IMR-90 (cell line): Measurements from ENCODE around the gene ELOVL2. TPM values are rescaled to one million over a fixed set of nuclear protein-coding genes. Genes with fewer than 3 reads are reported as not detected.

Experiments used
- ATAC-seq: fragments of 200-7000 bp; cut with Tn5 transposase; 2 replicates; pipeline ENCODE4 v1.9.1; 2020; ENCODE audit warnings: low read depth, mild to moderate bottlenecking, moderate library complexity
- BruUV-seq: library from RNA; stranded (reverse); fragments of 400-500 nt; replicated peaks from 2 replicates; lab custom pipeline; 2021; lab: Mats Ljungman, UMichigan
- CTCF ChIA-PET: fragments of 300-600 bp; formaldehyde crosslinking; extraction: SDS; loops from one replicate; lab custom pipeline; 2021; ENCODE audit warnings: antibody characterized with exemption; lab: Yijun Ruan, JAX
- POLR2A ChIA-PET: fragments of 300-600 bp; sonication (Branson Sonifier 250); formaldehyde crosslinking; loops from one replicate; lab custom pipeline; 2022; ENCODE audit warnings: antibody characterized with exemption; ENCODE audit not compliant: unreplicated experiment; lab: Charles Lee
- DNase-seq: peaks from one replicate; pipeline ENCODE4 v3.0.0; 2013
- H2AFZ ChIP-seq: replicated peaks from 2 replicates; pipeline ENCODE3; 2013; ENCODE audit warnings: low read length, mild to moderate bottlenecking; ENCODE audit not compliant: poor library complexity
- H2AK5ac ChIP-seq: 2 replicates; pipeline ENCODE4 v1.6.1; 2013; ENCODE audit warnings: low read depth, low read length, inconsistent platforms
- H2AK9ac ChIP-seq: replicated peaks from 2 replicates; pipeline ENCODE3; 2013; ENCODE audit warnings: mild to moderate bottlenecking, low read depth, low read length, moderate library complexity; ENCODE audit not compliant: poor library complexity
- H2BK120ac ChIP-seq: 2 replicates; pipeline ENCODE4 v1.6.1; 2013; ENCODE audit warnings: low read depth, low read length, inconsistent platforms
- H2BK15ac ChIP-seq: 3 replicates; pipeline ENCODE4 v1.6.1; 2013; ENCODE audit warnings: low read depth, low read length, inconsistent platforms
- H2BK20ac ChIP-seq: 2 replicates; pipeline ENCODE4 v1.6.1; 2013; ENCODE audit warnings: low read depth, mild to moderate bottlenecking, inconsistent platforms, low read length, moderate library complexity
- H2BK5ac ChIP-seq: 2 replicates; pipeline ENCODE4 v1.6.1; 2013; ENCODE audit warnings: mild to moderate bottlenecking, low read depth, low read length, inconsistent platforms; ENCODE audit not compliant: poor library complexity, severe bottlenecking
- H3K14ac ChIP-seq: replicated peaks from 2 replicates; pipeline ENCODE4 v1.6.1; 2013; ENCODE audit warnings: low read depth, low read length, inconsistent platforms
- H3K18ac ChIP-seq: 2 replicates; pipeline ENCODE4 v1.6.1; 2013; ENCODE audit warnings: low read depth, low read length, control low read depth
- H3K23ac ChIP-seq: 2 replicates; pipeline ENCODE4 v1.6.1; 2013; ENCODE audit warnings: low read depth, low read length, inconsistent platforms
- H3K27ac ChIP-seq: 2 replicates; pipeline ENCODE4 v1.5.1; 2013; ENCODE audit warnings: mild to moderate bottlenecking, control low read depth, low read length; ENCODE audit not compliant: insufficient read depth
- H3K27me3 ChIP-seq: 2 replicates; pipeline ENCODE4 v1.6.1; 2013; ENCODE audit warnings: low read length; ENCODE audit not compliant: control insufficient read depth, insufficient read depth
- H3K36me3 ChIP-seq: 2 replicates; pipeline ENCODE4 v1.6.1; 2013; ENCODE audit warnings: low read length, mixed read lengths; ENCODE audit not compliant: control insufficient read depth, insufficient read depth
- H3K4ac ChIP-seq: 2 replicates; pipeline ENCODE4 v1.6.1; 2013; ENCODE audit warnings: low read depth, low read length, inconsistent platforms
- H3K4me1 ChIP-seq: 2 replicates; pipeline ENCODE4 v1.6.1; 2013; ENCODE audit warnings: low read length, mixed read lengths; ENCODE audit not compliant: control insufficient read depth, insufficient read depth
- H3K4me2 ChIP-seq: 2 replicates; pipeline ENCODE4 v1.6.1; 2013; ENCODE audit warnings: low read depth, mild to moderate bottlenecking, control low read depth, low read length, moderate library complexity
- H3K4me3 ChIP-seq: 2 replicates; pipeline ENCODE4 v1.5.1; 2013; ENCODE audit warnings: low read depth, mild to moderate bottlenecking, control low read depth, low read length, moderate library complexity; ENCODE audit not compliant: insufficient read depth
- H3K56ac ChIP-seq: 2 replicates; pipeline ENCODE4 v1.6.1; 2013; ENCODE audit warnings: low read length, inconsistent platforms; ENCODE audit not compliant: insufficient read depth; ENCODE audit errors: extremely low read depth
- H3K79me1 ChIP-seq, 2 experiments: 2 replicates each; pipeline ENCODE4 v1.6.1; 2013; ENCODE audit warnings: low read length in 2 of 2, inconsistent platforms in 1 of 2, low read depth in 1 of 2
- H3K9ac ChIP-seq: 2 replicates; pipeline ENCODE4 v1.6.1; 2013; ENCODE audit warnings: low read depth, low read length, control low read depth
- H3K9me1 ChIP-seq: 2 replicates; pipeline ENCODE4 v1.6.1; 2013; ENCODE audit warnings: low read length, inconsistent platforms; ENCODE audit not compliant: insufficient read depth
- H3K9me3 ChIP-seq: 2 replicates; pipeline ENCODE4 v1.6.1; 2013; ENCODE audit warnings: low read length; ENCODE audit not compliant: control insufficient read depth, insufficient read depth
- H4K20me1 ChIP-seq: 2 replicates; pipeline ENCODE4 v1.6.1; 2013; ENCODE audit warnings: low read length, inconsistent platforms; ENCODE audit not compliant: insufficient read depth
- H4K5ac ChIP-seq: 2 replicates; pipeline ENCODE4 v1.6.1; 2013; ENCODE audit warnings: mild to moderate bottlenecking, low read depth, low read length, control low read depth
- H4K8ac ChIP-seq, 2 experiments: 2 replicates each; pipeline ENCODE4 v1.6.1; 2013; ENCODE audit warnings: low read depth in 2 of 2, low read length in 2 of 2, control low read depth in 1 of 2, inconsistent platforms in 1 of 2
- H4K91ac ChIP-seq: 2 replicates; pipeline ENCODE4 v1.6.1; 2013; ENCODE audit warnings: low read depth, low read length, inconsistent platforms; ENCODE audit not compliant: insufficient read depth
- BHLHE40 ChIP-seq: fragments of 150-350 bp; IDR thresholded peaks from 2 replicates; pipeline ENCODE4 v1.6.1; 2016; ENCODE audit warnings: mild to moderate bottlenecking, low read depth, low read length
- MAZ ChIP-seq: IDR thresholded peaks from 2 replicates; pipeline ENCODE4 v1.6.1; 2012; ENCODE audit warnings: low read depth, mild to moderate bottlenecking, low read length, improper control_type of control experiment, moderate library complexity, borderline replicate concordance
- RAD21 ChIP-seq: IDR thresholded peaks from 2 replicates; pipeline ENCODE4 v1.6.1; 2012; ENCODE audit warnings: low read length, improper control_type of control experiment
- SMC3 ChIP-seq: fragments of 150-350 bp; IDR thresholded peaks from 2 replicates; pipeline ENCODE4 v1.6.1; 2016; ENCODE audit warnings: low read depth, mild to moderate bottlenecking, antibody characterized with exemption, low read length, moderate library complexity
- WGBS, 2 experiments: methylation state at CpG; one replicate each; pipeline versions ENCODE4 v1.1.5 to v1.1.7; 2013; ENCODE audit warnings: missing lambda C conversion rate in 2 of 2; ENCODE audit not compliant: insufficient read length in 1 of 2; ENCODE audit errors: extremely low coverage in 2 of 2; 5-methylcytosine and 5-hydroxymethylcytosine counted together
- dilution Hi-C: fragments of 300-500 bp; cut with HindIII; formaldehyde crosslinking; loops from one replicate; pipeline ENCODE4 v1.14.3; 2018; ENCODE audit warnings: low sequenced_read_pairs; ENCODE audit not compliant: unreplicated experiment
- in situ Hi-C: fragments of 300-500 bp; cut with MboI; formaldehyde crosslinking; loops from 3 replicates; pipeline ENCODE4 v1.14.3; 2019; ENCODE audit warnings: low sequenced_read_pairs, inconsistent platforms, mixed read lengths
- intact Hi-C: fragments of 100-400 bp; cut with micrococcal nuclease; formaldehyde crosslinking; loops from 2 replicates; pipeline ENCODE4 v1.10.0; 2022
- polyA plus RNA-seq, 3 experiments: library from polyadenylated mRNA; depleted of rRNA; stranded (reverse); fragments of >200 nt; gene quantifications; 2 replicates each; pipeline ENCODE4 v1.2.3, GENCODE V29; 2012; ENCODE audit warnings: low replicate concordance in 1 of 3
- total RNA-seq: library from RNA; depleted of rRNA; stranded (reverse); fragments of >200 nt; gene quantifications from 2 replicates; pipeline ENCODE4 v1.2.3, GENCODE V29; 2012
- TF ChIP-seq, protein P1 (sequence below): conservative IDR thresholded peaks from 2 replicates; pipeline ENCODE4 v1.5.1; 2012; ENCODE audit warnings: mild to moderate bottlenecking, low read depth, low read length, improper control_type of control experiment

The ELOVL2 gene
- total and polyA plus RNA-seq, 2 of the 4 experiments (the other 2 are of a cell fraction), result 6.3 to 7.9 TPM

DNA sequence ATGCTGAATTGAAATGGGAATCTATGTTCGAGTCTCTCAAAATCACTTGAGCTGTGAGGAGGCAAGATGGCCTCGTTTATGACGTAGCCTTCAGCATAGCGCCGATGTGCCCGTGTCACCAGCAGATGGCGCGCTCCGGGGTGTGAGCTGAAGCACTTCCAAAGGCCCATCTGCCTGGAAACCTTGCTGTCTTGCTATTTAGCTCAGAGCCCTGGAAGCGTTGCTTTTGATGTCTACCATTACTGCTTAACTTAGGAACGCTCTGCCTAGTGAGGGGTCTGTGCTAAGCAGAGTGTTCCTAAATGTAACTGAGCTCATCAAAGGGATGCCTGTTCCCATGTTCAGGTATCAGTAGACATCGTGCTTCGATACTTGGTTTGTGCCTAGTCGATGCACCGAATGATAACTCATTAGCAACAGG lies 89.5 kb downstream of the ELOVL2 start:
- TF ChIP-seq RAD21 (peak; percentile 87), SMC3 (peak; percentile 93), BHLHE40 (no peak), MAZ (no peak)
- TF ChIP-seq, protein P1, sequence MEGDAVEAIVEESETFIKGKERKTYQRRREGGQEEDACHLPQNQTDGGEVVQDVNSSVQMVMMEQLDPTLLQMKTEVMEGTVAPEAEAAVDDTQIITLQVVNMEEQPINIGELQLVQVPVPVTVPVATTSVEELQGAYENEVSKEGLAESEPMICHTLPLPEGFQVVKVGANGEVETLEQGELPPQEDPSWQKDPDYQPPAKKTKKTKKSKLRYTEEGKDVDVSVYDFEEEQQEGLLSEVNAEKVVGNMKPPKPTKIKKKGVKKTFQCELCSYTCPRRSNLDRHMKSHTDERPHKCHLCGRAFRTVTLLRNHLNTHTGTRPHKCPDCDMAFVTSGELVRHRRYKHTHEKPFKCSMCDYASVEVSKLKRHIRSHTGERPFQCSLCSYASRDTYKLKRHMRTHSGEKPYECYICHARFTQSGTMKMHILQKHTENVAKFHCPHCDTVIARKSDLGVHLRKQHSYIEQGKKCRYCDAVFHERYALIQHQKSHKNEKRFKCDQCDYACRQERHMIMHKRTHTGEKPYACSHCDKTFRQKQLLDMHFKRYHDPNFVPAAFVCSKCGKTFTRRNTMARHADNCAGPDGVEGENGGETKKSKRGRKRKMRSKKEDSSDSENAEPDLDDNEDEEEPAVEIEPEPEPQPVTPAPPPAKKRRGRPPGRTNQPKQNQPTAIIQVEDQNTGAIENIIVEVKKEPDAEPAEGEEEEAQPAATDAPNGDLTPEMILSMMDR, result peak; percentile 81
- peaks cover 9% of the 10 kb centered on the region for H3K27me3 ChIP-seq
- no peak overlapping the region for H3K9ac ChIP-seq
- no peak overlapping the region for H2AK9ac ChIP-seq
- peak overlapping the region; percentile 34 for H2AFZ ChIP-seq
- H3K9me1 ChIP-seq, result 0 out of 2 replicates have a peak, but pooled peaks cover 3% of the 10 kb centered on the region
- POLR2A ChIA-PET, result no interaction called here
- no peak overlapping the region for H4K5ac ChIP-seq
- CTCF ChIA-PET, result interaction anchor here (0.6 to 1.8 kb wide), 16 partner anchors 8 to 621 kb away, joined by 3 to 9 read pairs (median 4); no protein-coding TSS in a partner anchor
- H3K4ac ChIP-seq, result peak overlapping the region; percentile 12; the same call in 1 of the 2 replicates
- H3K4me2 ChIP-seq, result no peak overlapping the region
- H3K18ac ChIP-seq, result no peak overlapping the region
- 0 out of 3 replicates have a peak overlapping the region, but pooled peaks have one; percentile 0 for H2BK15ac ChIP-seq
- no peaks in the 10 kb centered on the region for H3K79me1 ChIP-seq
- peak overlapping the region; percentile 16; the same call in 1 of the 2 replicates for H2BK20ac ChIP-seq
- no peak overlapping the region for H3K14ac ChIP-seq
- dilution Hi-C loops (no loop called here), intact Hi-C loops (no loop called here), in situ Hi-C loops (loop anchor here (5.0 to 10.0 kb wide), 3 partner anchors 113 to 620 kb away; no protein-coding TSS in a partner anchor)
- BruUV-seq, result no TSS peak
- no peaks in the 10 kb centered on the region for H3K36me3 ChIP-seq
- ATAC-seq (peak; percentile 65), DNase-seq (peak; percentile 77)
- WGBS, 2 experiments, result 41% methylated on average over 12 of the region's 15 CpGs; no CpG with 5 or more reads in 1 of the 2 experiments
- H3K23ac ChIP-seq, result no peak overlapping the region
- H2BK120ac ChIP-seq, result no peak overlapping the region
- peaks cover 4% of the 10 kb centered on the region; the same call in 1 of the 2 replicates for H4K20me1 ChIP-seq
- no peak overlapping the region for H3K56ac ChIP-seq
- H2AK5ac ChIP-seq, result peak overlapping the region; percentile 48; the same call in 1 of the 2 replicates
- H3K4me1 ChIP-seq, result peaks cover 3% of the 10 kb centered on the region; the same call in 1 of the 2 replicates
- no peak overlapping the region for H3K27ac ChIP-seq
- no peak overlapping the region for H3K4me3 ChIP-seq
- H4K8ac ChIP-seq, result no peak overlapping the region
- H2BK5ac ChIP-seq, result no peak overlapping the region
- no peaks in the 10 kb centered on the region for H3K9me3 ChIP-seq
- H4K91ac ChIP-seq, result peak overlapping the region; percentile 53
